Loucy (cell line): ENCODE measurements around the gene THRAP3.

ENCODE experiments used
- EZH2phosphoT487 ChIP-seq: fragments of 200-600 bp; IDR thresholded peaks from 2 replicates; pipeline ENCODE4 v1.6.1; 2018; ENCODE audit warnings: antibody characterized with exemption, mild to moderate bottlenecking, moderate library complexity, borderline replicate concordance
- TF ChIP-seq, protein P1 (sequence below): fragments of 200-600 bp; sonication (generic); conservative IDR thresholded peaks from 2 replicates; pipeline ENCODE4 v1.5.1; 2014; ENCODE audit warnings: mild to moderate bottlenecking, antibody characterized with exemption, low read length

DNA sequence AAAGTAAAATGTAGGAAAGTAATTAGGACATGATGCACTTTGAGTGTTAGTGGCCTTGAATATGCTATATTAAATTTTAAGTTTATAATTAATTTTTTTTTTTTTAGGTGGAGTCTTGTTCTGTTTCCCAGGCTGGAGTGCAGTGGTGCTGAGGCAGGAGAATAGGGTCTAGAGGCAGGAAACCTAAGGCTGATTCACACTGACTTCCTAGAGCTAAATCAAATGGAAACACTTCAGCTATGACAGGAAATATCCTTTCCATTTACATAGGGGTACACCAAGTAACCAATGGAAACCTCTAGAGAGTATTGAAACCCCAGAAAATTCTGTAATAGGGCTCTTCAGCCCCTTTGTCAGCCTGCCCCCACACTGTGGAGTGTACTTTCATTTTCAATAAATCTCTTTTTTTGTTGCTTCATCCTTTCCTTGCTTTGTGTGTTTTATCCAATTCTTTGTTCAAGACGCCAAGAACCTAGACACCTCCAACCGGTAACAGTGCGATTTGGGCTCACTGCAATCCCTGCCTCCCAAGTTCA, 17.9 kb upstream of the THRAP3 start:
- TF ChIP-seq, protein P1, sequence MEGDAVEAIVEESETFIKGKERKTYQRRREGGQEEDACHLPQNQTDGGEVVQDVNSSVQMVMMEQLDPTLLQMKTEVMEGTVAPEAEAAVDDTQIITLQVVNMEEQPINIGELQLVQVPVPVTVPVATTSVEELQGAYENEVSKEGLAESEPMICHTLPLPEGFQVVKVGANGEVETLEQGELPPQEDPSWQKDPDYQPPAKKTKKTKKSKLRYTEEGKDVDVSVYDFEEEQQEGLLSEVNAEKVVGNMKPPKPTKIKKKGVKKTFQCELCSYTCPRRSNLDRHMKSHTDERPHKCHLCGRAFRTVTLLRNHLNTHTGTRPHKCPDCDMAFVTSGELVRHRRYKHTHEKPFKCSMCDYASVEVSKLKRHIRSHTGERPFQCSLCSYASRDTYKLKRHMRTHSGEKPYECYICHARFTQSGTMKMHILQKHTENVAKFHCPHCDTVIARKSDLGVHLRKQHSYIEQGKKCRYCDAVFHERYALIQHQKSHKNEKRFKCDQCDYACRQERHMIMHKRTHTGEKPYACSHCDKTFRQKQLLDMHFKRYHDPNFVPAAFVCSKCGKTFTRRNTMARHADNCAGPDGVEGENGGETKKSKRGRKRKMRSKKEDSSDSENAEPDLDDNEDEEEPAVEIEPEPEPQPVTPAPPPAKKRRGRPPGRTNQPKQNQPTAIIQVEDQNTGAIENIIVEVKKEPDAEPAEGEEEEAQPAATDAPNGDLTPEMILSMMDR: no peak
- TF ChIP-seq EZH2phosphoT487: no peak
